Right lobe of liver (tissue), 6 donors: Measurements from ENCODE around the gene TGM4. TPM values are rescaled to one million over a fixed set of nuclear protein-coding genes. Genes with fewer than 3 reads are reported as not detected.

ENCODE experiments used
- ATAC-seq, 4 donors: fragments of 200-7000 bp; cut with Tn5 transposase; one replicate each; pipeline ENCODE4 v1.9.1; 2020; ENCODE audit warnings: mild to moderate bottlenecking in 4 of 4, moderate library complexity in 4 of 4
- DNase-seq, 3 donors: peaks; one replicate each; pipeline ENCODE4 v3.0.0-alpha.2; 2020
- H3K27ac ChIP-seq, 3 donors: fragments of 200-600 bp; one replicate each; pipeline ENCODE4 v1.8.0; 2022
- H3K27me3 ChIP-seq, 2 donors: fragments of 200-600 bp; one replicate each; pipeline ENCODE4 v1.8.0; 2022
- H3K36me3 ChIP-seq, 4 donors: fragments of 200-600 bp; sonication (generic) in 1 of 4; one replicate each; pipeline versions ENCODE4 v1.5.1 to v1.8.0; 2017 to 2022; ENCODE audit warnings: control low read depth in 1 of 4
- H3K4me1 ChIP-seq, 4 donors: fragments of 200-600 bp; sonication (generic) in 1 of 4; one replicate each; pipeline versions ENCODE4 v1.5.1 to v1.8.0; 2017 to 2022; ENCODE audit warnings: control low read depth in 1 of 4
- H3K4me3 ChIP-seq, 3 donors: fragments of 200-600 bp; one replicate each; pipeline ENCODE4 v1.8.0; 2022
- H3K9me3 ChIP-seq, 4 donors: fragments of 200-600 bp; sonication (generic) in 1 of 4; one replicate each; pipeline versions ENCODE4 v1.5.1 to v1.8.0; 2017 to 2022; ENCODE audit warnings: control low read depth in 1 of 4
- POLR2A ChIP-seq: fragments of 450-650 bp; IDR thresholded peaks from one replicate; pipeline ENCODE4 v1.6.1; 2017; ENCODE audit warnings: antibody characterized with exemption, mild to moderate bottlenecking
- WGBS: methylation state at CpG from one replicate; pipeline ENCODE4 v1.1.6; 2018; ENCODE audit warnings: low coverage, low lambda C conversion rate; ENCODE audit not compliant: insufficient coverage; ENCODE audit errors: missing lambda C conversion rate; 5-methylcytosine and 5-hydroxymethylcytosine counted together
- intact Hi-C, 2 donors: fragments of 100-400 bp; cut with DNase I; formaldehyde crosslinking; loops; one replicate each; pipeline versions ENCODE4 v1.11.2 to v1.14.1; 2022
- total RNA-seq, 6 experiments: library from RNA; depleted of rRNA in 2 of 6; stranded (reverse); fragments of >200 nt in 2 of 6; fragmentation: NEBNext Ultra II Directional in 3 of 6; extraction: Animal tissue kit (Norgen Biotek cat#: 25700) in 3 of 6; gene quantifications; one replicate each; pipeline versions ENCODE4 v1.1.0 to v1.2.4, GENCODE V29; 2016 to 2023
- TF ChIP-seq, protein P1 (sequence below), 4 donors: fragments of 200-600 bp in 3 of 4; fragments of 450-650 bp in 1 of 4; IDR thresholded peaks; one replicate each; pipeline versions ENCODE4 v1.5.1 to v1.8.0; 2016 to 2022; ENCODE audit warnings: antibody characterized with exemption in 4 of 4, mild to moderate bottlenecking in 2 of 4
- donor health status: DM: no; HTN: yes; CAD: no.
- donor health status: DM: no; HTN: no; CAD: no.
- donor health status: DM: no; HTN: no; CAD: no.
- donor health status: DM: no; HTN: yes; CAD: no.
- donor health status: DM: no; HTN: yes; CAD: no.

The TGM4 gene
- total RNA-seq, 6 experiments from 2014 or later: not detected

DNA sequence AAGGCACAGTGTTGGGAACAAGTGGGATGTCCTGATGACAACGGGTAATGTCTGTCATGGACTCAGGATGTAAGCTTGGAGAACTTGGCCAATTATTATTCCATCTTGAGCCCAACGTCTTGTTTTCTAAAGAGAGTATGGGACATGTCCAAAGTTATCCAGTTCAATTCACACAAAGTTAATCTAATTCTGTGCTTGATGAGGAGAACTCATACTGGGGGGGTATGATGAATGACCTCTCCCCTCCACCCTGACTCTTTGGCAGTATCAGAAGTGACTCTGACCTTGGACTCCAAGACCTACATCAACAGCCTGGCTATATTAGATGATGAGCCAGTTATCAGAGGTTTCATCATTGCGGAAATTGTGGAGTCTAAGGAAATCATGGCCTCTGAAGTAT, 36.3 kb downstream of the TGM4 start:
- no peaks in the 10 kb centered on the region for H3K4me1 ChIP-seq
- intact Hi-C loops: loop anchor here in 1 of 2 donors (5.0 kb wide), 1 partner anchor 378 kb away; no protein-coding TSS in a partner anchor
- H3K27ac ChIP-seq: no peak overlapping the region
- H3K27me3 ChIP-seq: no peaks in the 10 kb centered on the region
- TF ChIP-seq, protein P1, sequence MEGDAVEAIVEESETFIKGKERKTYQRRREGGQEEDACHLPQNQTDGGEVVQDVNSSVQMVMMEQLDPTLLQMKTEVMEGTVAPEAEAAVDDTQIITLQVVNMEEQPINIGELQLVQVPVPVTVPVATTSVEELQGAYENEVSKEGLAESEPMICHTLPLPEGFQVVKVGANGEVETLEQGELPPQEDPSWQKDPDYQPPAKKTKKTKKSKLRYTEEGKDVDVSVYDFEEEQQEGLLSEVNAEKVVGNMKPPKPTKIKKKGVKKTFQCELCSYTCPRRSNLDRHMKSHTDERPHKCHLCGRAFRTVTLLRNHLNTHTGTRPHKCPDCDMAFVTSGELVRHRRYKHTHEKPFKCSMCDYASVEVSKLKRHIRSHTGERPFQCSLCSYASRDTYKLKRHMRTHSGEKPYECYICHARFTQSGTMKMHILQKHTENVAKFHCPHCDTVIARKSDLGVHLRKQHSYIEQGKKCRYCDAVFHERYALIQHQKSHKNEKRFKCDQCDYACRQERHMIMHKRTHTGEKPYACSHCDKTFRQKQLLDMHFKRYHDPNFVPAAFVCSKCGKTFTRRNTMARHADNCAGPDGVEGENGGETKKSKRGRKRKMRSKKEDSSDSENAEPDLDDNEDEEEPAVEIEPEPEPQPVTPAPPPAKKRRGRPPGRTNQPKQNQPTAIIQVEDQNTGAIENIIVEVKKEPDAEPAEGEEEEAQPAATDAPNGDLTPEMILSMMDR (IDR thresholded peaks at IDR 0.05): no peak
- no peak for TF ChIP-seq POLR2A
- ATAC-seq: no peak
- no peaks in the 10 kb centered on the region for H3K36me3 ChIP-seq
- no peaks in the 10 kb centered on the region for H3K9me3 ChIP-seq
- WGBS: 67% methylated on average over 3 of the region's 3 CpGs
- H3K4me3 ChIP-seq: no peak overlapping the region
- DNase-seq: no peak

DNA sequence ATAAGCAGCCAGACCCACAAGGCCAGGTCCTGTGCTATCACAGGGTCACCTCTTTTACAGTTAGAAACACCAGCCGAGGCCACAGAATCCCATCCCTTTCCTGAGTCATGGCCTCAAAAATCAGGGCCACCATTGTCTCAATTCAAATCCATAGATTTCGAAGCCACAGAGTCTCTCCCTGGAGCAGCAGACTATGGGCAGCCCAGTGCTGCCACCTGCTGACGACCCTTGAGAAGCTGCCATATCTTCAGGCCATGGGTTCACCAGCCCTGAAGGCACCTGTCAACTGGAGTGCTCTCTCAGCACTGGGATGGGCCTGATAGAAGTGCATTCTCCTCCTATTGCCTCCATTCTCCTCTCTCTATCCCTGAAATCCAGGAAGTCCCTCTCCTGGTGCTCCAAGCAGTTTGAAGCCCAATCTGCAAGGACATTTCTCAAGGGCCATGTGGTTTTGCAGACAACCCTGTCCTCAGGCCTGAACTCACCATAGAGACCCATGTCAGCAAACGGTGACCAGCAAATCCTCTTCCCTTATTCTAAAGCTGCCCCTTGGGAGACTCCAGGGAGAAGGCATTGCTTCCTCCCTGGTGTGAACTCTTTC, 39.6 kb downstream of the TGM4 start:
- DNase-seq (peak; percentile 65 to 74 (median 74)), ATAC-seq (peak; percentile 84 to 94 (median 90))
- Histone ChIP-seq H3K27ac (no peak overlapping the region), H3K9me3 (no peaks in the 10 kb centered on the region), H3K4me3 (no peak overlapping the region), H3K27me3 (no peaks in the 10 kb centered on the region), H3K36me3 (no peaks in the 10 kb centered on the region), H3K4me1 (no peaks in the 10 kb centered on the region)
- WGBS: 0% methylated on average over 2 of the region's 4 CpGs
- TF ChIP-seq, protein P1 (IDR thresholded peaks at IDR 0.05): peak; percentile 69 to 86 (median 84)
- TF ChIP-seq POLR2A: no peak
- intact Hi-C loops: loop anchor here in 1 of 2 donors (5.0 kb wide), 1 partner anchor 382 kb away; no protein-coding TSS in a partner anchor

DNA sequence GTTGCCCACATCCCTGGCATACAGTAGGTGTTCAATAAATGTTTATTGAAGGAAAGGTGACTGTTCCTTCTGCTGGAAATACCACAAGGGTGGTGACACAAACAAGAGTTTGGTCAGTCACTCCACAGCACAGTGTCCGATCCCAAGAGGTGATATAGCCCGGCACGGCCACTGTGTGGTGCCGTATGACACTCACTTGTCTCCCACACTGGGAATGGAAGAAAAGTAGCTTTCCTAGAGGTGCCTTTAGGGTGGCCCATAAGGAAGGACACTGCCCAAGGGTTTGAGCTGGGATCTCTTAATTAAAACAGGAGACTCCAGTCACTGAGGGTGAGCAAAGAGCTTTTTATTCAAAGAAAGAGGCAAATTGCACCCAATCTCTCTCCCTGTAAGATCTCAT, 40.5 kb downstream of the TGM4 start:
- DNase-seq (no peak), ATAC-seq (peak; percentile 60 to 71 (median 66))
- Histone ChIP-seq H3K9me3 (no peaks in the 10 kb centered on the region), H3K27me3 (no peaks in the 10 kb centered on the region), H3K4me1 (no peaks in the 10 kb centered on the region), H3K36me3 (no peaks in the 10 kb centered on the region), H3K4me3 (no peak overlapping the region), H3K27ac (no peak overlapping the region)
- TF ChIP-seq, protein P1 (IDR thresholded peaks at IDR 0.05): peak in 3 of 4 donors; percentile 9 to 34 (median 21)
- TF ChIP-seq POLR2A: no peak
- 64% methylated on average over 4 of the region's 4 CpGs for WGBS
- intact Hi-C loops: loop anchor here in 1 of 2 donors (5.0 kb wide), 1 partner anchor 383 kb away; no protein-coding TSS in a partner anchor

DNA sequence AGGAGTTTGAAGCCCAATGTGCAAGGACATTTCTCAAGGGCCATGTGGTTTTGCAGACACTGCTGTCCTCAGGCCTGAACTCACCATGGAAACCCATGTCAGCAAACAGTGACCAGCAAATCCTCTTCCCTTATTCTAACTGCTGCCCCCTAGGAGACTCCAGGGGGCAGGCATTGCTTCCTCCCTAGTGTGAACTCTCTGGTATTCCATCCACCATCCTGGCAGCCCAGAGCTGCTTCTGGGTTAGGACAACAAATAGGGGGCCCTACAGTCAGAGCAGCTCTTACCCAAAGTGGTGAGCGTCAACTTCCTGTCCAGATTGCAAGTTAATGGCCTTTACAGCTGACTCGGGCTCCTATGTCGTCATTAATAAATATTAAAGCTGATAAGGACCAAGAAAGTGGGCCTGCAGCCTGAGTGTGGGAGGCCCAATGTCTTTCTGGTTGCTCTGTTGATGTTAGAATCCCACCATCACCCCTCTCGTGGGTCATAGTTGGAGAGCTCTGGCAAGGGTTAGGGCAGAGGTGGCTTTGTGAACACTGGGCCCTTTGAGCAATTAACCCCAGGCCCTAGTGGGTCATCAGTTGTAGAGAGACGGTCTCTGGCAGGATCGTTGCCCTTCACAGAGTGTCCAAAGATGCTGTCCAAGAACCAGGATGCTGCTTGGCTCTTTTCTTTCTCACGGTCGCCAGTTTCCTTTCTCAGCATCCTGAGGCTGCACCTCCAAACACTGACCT, 41.5 kb downstream of the TGM4 start:
- 45% methylated on average over 5 of the region's 8 CpGs for WGBS
- Histone ChIP-seq H3K27me3 (no peaks in the 10 kb centered on the region), H3K4me3 (no peak overlapping the region), H3K9me3 (no peaks in the 10 kb centered on the region), H3K4me1 (no peaks in the 10 kb centered on the region), H3K27ac (no peak overlapping the region), H3K36me3 (no peaks in the 10 kb centered on the region)
- intact Hi-C loops: no loop called here
- ATAC-seq (peak in 1 of 4 donors; percentile 10), DNase-seq (no peak)
- no peak for TF ChIP-seq POLR2A
- TF ChIP-seq, protein P1 (IDR thresholded peaks at IDR 0.05): no peak
